ENCODE measurements around the gene PARN.
A peak's percentile ranks its signal among the peaks of the same experiment; 100 is the strongest.
"Not testable (repeated sequence)": the region's sequence is repeated elsewhere in the genome, so short reads cannot be mapped to it uniquely, and the experiment has no call there.

PARN gene

GRCh38 chr16:14427371-14427948 lies 202.6 kb downstream of the PARN start:
- DNase-seq = no peak

GRCh38 chr16:14424595-14424994 lies 205.5 kb downstream of the PARN start:
- no peak for DNase-seq

- no peak for DNase-seq
Observed at GRCh38 chr16:14423344-14423743, 206.7 kb downstream of the PARN start.

- no peak for DNase-seq
Observed at GRCh38 chr16:14420721-14421488, 209.2 kb downstream of the PARN start.

GRCh38 chr16:14420243-14420642 lies 209.8 kb downstream of the PARN start:
- not testable (repeated sequence) for DNase-seq

GRCh38 chr16:14419817-14420216 lies 210.2 kb downstream of the PARN start:
- no peak for DNase-seq

- DNase-seq = no peak
Observed at GRCh38 chr16:14418795-14419225, 211.2 kb downstream of the PARN start.

- no peak for DNase-seq
Observed at GRCh38 chr16:14416184-14416583, 213.9 kb downstream of the PARN start.

GRCh38 chr16:14415291-14415690 lies 214.8 kb downstream of the PARN start:
- DNase-seq = no peak

GRCh38 chr16:14409563-14409962 lies 220.5 kb downstream of the PARN start:
- DNase-seq = no peak

GRCh38 chr16:14407786-14408399 lies 222.2 kb downstream of the PARN start:
- DNase-seq = no peak

GRCh38 chr16:14405611-14406537 lies 224.2 kb downstream of the PARN start:
- peak in 1 of 2 donors; percentile 8 for DNase-seq

GRCh38 chr16:14403001-14403389 lies 227.1 kb downstream of the PARN start:
- not testable (repeated sequence) for DNase-seq

- DNase-seq = not testable (repeated sequence)
Observed at GRCh38 chr16:14402114-14403000, 227.7 kb downstream of the PARN start.

- not testable (repeated sequence) for DNase-seq
Observed at GRCh38 chr16:14401711-14402061, 228.4 kb downstream of the PARN start.

GRCh38 chr16:14400978-14401710 lies 228.9 kb downstream of the PARN start:
- DNase-seq = not testable (repeated sequence)

- DNase-seq = no peak
Observed at GRCh38 chr16:14400285-14400977, 229.6 kb downstream of the PARN start.

GRCh38 chr16:14399378-14400284 lies 230.4 kb downstream of the PARN start:
- no peak for DNase-seq

- DNase-seq = no peak
Observed at GRCh38 chr16:14398014-14398717, 231.9 kb downstream of the PARN start.

Measured in CD4-positive, alpha-beta T cell treated with Interleukin-1 beta for 1 hour (primary cell).